HEK293 (cell line): ENCODE data around the gene A1CF.

Experiments used
- CTCF ChIA-PET: fragments of 350-600 bp; formaldehyde crosslinking; extraction: SDS; loops from one replicate; lab custom pipeline; 2021; ENCODE audit warnings: antibody characterized with exemption; lab: Yijun Ruan, JAX
- POLR2A ChIA-PET: fragments of 300-600 bp; formaldehyde crosslinking; extraction: SDS; loops from one replicate; lab custom pipeline; 2020; ENCODE audit warnings: antibody characterized with exemption, inconsistent platforms; lab: Yijun Ruan, JAX
- H3K27ac ChIP-seq: fragments of 200-500 bp; sonication (Bioruptor generic); 2 replicates; pipeline ENCODE4 v1.5.1; 2014; ENCODE audit warnings: low read depth, low read length, control low read depth, inconsistent platforms; ENCODE audit errors: extremely low read depth
- H3K36me3 ChIP-seq, 2 experiments: fragments of 200-500 bp in 1 of 2; sonication (Bioruptor generic) in 1 of 2; 1 replicate in 1 of 2; 2 replicates in 1 of 2; pipeline ENCODE4 v1.5.1; 2014 to 2017; ENCODE audit warnings: inconsistent platforms in 2 of 2, low read length in 2 of 2; ENCODE audit not compliant: control insufficient read depth in 2 of 2, insufficient read depth in 1 of 2
- H3K4me1 ChIP-seq: fragments of 200-500 bp; sonication (Bioruptor generic); 2 replicates; pipeline ENCODE4 v1.5.1; 2014; ENCODE audit warnings: mild to moderate bottlenecking, low read length, inconsistent platforms; ENCODE audit not compliant: control insufficient read depth, insufficient read depth
- H3K4me3 ChIP-seq: 2 replicates; pipeline ENCODE4 v1.5.1; 2011; ENCODE audit warnings: low read depth, mild to moderate bottlenecking, control low read depth, low read length, moderate library complexity
- H3K9me3 ChIP-seq: fragments of 200-500 bp; sonication (Bioruptor generic); 2 replicates; pipeline ENCODE4 v1.5.1; 2014; ENCODE audit warnings: low read depth, low read length, inconsistent platforms; ENCODE audit not compliant: control insufficient read depth, insufficient read depth
- CTCF ChIP-seq: fragments of 450-650 bp; formaldehyde crosslinking; IDR thresholded peaks from 2 replicates; pipeline ENCODE4 v1.5.1; 2016; ENCODE audit warnings: missing biosample characterization, missing genetic modification characterization
- GLIS1 ChIP-seq: fragments of 450-650 bp; formaldehyde crosslinking; IDR thresholded peaks from 2 replicates; pipeline ENCODE4 v1.5.1; 2016; ENCODE audit warnings: missing biosample characterization, missing genetic modification characterization
- KLF17 ChIP-seq: fragments of 450-650 bp; formaldehyde crosslinking; IDR thresholded peaks from 2 replicates; pipeline ENCODE4 v1.5.1; 2016; ENCODE audit warnings: missing biosample characterization, missing genetic modification characterization
- KLF7 ChIP-seq: fragments of 450-650 bp; formaldehyde crosslinking; IDR thresholded peaks from 2 replicates; pipeline ENCODE4 v1.5.1; 2016; ENCODE audit warnings: missing biosample characterization, missing genetic modification characterization, borderline replicate concordance
- TCF7L2 ChIP-seq: IDR thresholded peaks from 2 replicates; pipeline ENCODE4 v1.6.1; 2011; ENCODE audit warnings: low read depth, mild to moderate bottlenecking, inconsistent platforms, low read length, moderate library complexity, borderline replicate concordance
- ZBTB20 ChIP-seq: fragments of 450-650 bp; formaldehyde crosslinking; IDR thresholded peaks from 2 replicates; pipeline ENCODE4 v1.5.1; 2016; ENCODE audit warnings: missing biosample characterization, missing genetic modification characterization
- ZFP69B ChIP-seq: fragments of 450-650 bp; formaldehyde crosslinking; IDR thresholded peaks from 2 replicates; pipeline ENCODE4 v1.5.1; 2016; ENCODE audit warnings: missing biosample characterization, missing genetic modification characterization
- ZNF10 ChIP-seq: fragments of 450-650 bp; formaldehyde crosslinking; IDR thresholded peaks from 2 replicates; pipeline ENCODE4 v1.5.1; 2017; ENCODE audit warnings: missing biosample characterization, missing genetic modification characterization
- ZNF140 ChIP-seq: fragments of 450-650 bp; formaldehyde crosslinking; IDR thresholded peaks from 2 replicates; pipeline ENCODE4 v1.5.1; 2016; ENCODE audit warnings: missing biosample characterization, missing genetic modification characterization
- ZNF19 ChIP-seq: fragments of 450-650 bp; formaldehyde crosslinking; IDR thresholded peaks from 2 replicates; pipeline ENCODE4; 2016; ENCODE audit warnings: missing biosample characterization, missing genetic modification characterization, low read depth
- ZNF211 ChIP-seq: fragments of 450-650 bp; formaldehyde crosslinking; IDR thresholded peaks from 2 replicates; pipeline ENCODE4 v1.5.1; 2016; ENCODE audit warnings: low read depth, missing biosample characterization, missing genetic modification characterization
- ZNF223 ChIP-seq: fragments of 450-650 bp; formaldehyde crosslinking; IDR thresholded peaks from 2 replicates; pipeline ENCODE4 v1.5.1; 2016; ENCODE audit warnings: missing biosample characterization, missing genetic modification characterization
- ZNF24 ChIP-seq: fragments of 450-650 bp; formaldehyde crosslinking; IDR thresholded peaks from 2 replicates; pipeline ENCODE4 v1.5.1; 2016; ENCODE audit warnings: missing biosample characterization, missing genetic modification characterization
- ZNF324 ChIP-seq: fragments of 450-650 bp; formaldehyde crosslinking; IDR thresholded peaks from 2 replicates; pipeline ENCODE4 v1.5.1; 2016; ENCODE audit warnings: missing biosample characterization, missing genetic modification characterization
- ZNF354C ChIP-seq: fragments of 450-650 bp; formaldehyde crosslinking; IDR thresholded peaks from 2 replicates; pipeline ENCODE4 v1.5.1; 2016; ENCODE audit warnings: missing biosample characterization, missing genetic modification characterization, low read depth, borderline replicate concordance
- ZNF404 ChIP-seq: fragments of 450-650 bp; formaldehyde crosslinking; IDR thresholded peaks from 2 replicates; pipeline ENCODE4 v1.5.1; 2017; ENCODE audit warnings: missing biosample characterization, missing genetic modification characterization
- ZNF426 ChIP-seq: fragments of 450-650 bp; formaldehyde crosslinking; IDR thresholded peaks from 2 replicates; pipeline ENCODE4 v1.5.1; 2017; ENCODE audit warnings: missing biosample characterization, missing genetic modification characterization, mild to moderate bottlenecking, inconsistent platforms, moderate library complexity
- ZNF558 ChIP-seq: fragments of 450-650 bp; formaldehyde crosslinking; IDR thresholded peaks from 2 replicates; pipeline ENCODE4 v1.5.1; 2016; ENCODE audit warnings: missing biosample characterization, missing genetic modification characterization
- ZNF600 ChIP-seq: fragments of 450-650 bp; formaldehyde crosslinking; IDR thresholded peaks from 2 replicates; pipeline ENCODE4 v1.5.1; 2016; ENCODE audit warnings: missing biosample characterization, missing genetic modification characterization
- ZNF654 ChIP-seq: fragments of 450-650 bp; formaldehyde crosslinking; IDR thresholded peaks from 2 replicates; pipeline ENCODE4 v1.5.1; 2016; ENCODE audit warnings: low read depth, missing biosample characterization, missing genetic modification characterization
- ZNF677 ChIP-seq: fragments of 450-650 bp; IDR thresholded peaks from 2 replicates; pipeline ENCODE4 v1.5.0; 2018; ENCODE audit warnings: missing biosample characterization, mild to moderate bottlenecking, missing genetic modification characterization, moderate library complexity
- ZNF707 ChIP-seq: fragments of 450-650 bp; formaldehyde crosslinking; IDR thresholded peaks from 2 replicates; pipeline ENCODE4 v1.5.1; 2016; ENCODE audit warnings: missing biosample characterization, missing genetic modification characterization
- ZNF76 ChIP-seq: fragments of 450-650 bp; formaldehyde crosslinking; IDR thresholded peaks from 2 replicates; pipeline ENCODE4; 2016; ENCODE audit warnings: low read depth, missing biosample characterization, missing genetic modification characterization, borderline replicate concordance
- ZNF776 ChIP-seq: fragments of 450-650 bp; formaldehyde crosslinking; IDR thresholded peaks from 2 replicates; pipeline ENCODE4 v1.5.0; 2017; ENCODE audit warnings: missing biosample characterization, missing genetic modification characterization, borderline replicate concordance
- ZSCAN4 ChIP-seq: fragments of 450-650 bp; formaldehyde crosslinking; IDR thresholded peaks from 2 replicates; pipeline ENCODE4 v1.5.1; 2017; ENCODE audit warnings: missing biosample characterization, missing genetic modification characterization
- TF ChIP-seq, protein P1 (sequence below): fragments of 450-650 bp; formaldehyde crosslinking; IDR thresholded peaks from 2 replicates; pipeline ENCODE4 v1.5.1; 2016; ENCODE audit warnings: missing biosample characterization, missing genetic modification characterization
- TF ChIP-seq, protein P2 (sequence below): fragments of 450-650 bp; formaldehyde crosslinking; IDR thresholded peaks from 2 replicates; pipeline ENCODE4 v1.5.1; 2016; ENCODE audit warnings: missing biosample characterization, missing genetic modification characterization

A1CF gene

DNA sequence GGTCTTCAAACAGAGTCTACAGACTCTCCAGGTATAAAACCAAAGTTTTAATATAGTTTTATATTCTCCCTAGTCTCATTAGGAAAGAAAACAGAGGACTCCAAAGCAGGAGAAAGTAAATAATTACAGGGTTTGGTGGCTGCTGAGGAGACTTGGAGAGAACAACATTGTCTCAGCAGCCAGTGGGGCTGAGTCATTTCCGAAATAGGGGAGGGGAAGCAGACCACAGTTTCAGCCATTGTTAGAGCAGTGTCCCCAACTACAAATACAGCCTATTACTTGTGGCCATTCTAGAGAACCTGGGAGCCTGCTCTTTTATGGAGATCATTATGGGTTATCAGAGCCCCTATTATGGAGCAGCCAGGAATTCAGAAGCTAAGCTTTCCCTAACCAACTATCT lies 44.2 kb upstream of the A1CF start:
- Histone ChIP-seq H3K27ac (no peak overlapping the region), H3K4me3 (no peak overlapping the region), H3K4me1 (no peaks in the 10 kb centered on the region), H3K9me3 (no peaks in the 10 kb centered on the region), H3K36me3 (no peaks in the 10 kb centered on the region)
- TF ChIP-seq ZNF654 (tag by site-specific recombination), result no peak
- TF ChIP-seq ZNF24 (tag by site-specific recombination), result no peak
- TF ChIP-seq, all 188 proteins: peak for 0
- POLR2A ChIA-PET, result no interaction called here
- CTCF ChIA-PET, result no interaction called here

DNA sequence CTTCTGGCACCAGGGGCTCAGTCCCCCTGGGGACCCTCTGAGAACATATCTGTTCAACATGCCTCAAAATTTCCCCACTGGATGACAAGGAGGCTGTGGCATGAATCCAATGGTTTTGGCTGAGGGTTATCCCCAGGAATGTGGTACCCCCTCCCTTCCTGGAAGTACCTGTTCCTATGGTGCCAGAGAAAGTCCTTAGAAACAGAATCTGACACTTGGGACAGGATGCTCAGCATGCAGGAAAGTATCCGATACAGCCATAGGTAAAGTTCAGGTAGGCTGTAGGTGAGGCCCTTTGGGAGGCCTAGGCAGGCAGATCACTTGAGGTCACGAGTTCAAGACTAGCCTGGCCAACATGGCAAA lies 42.7 kb upstream of the A1CF start:
- no peaks in the 10 kb centered on the region for H3K36me3 ChIP-seq
- TF ChIP-seq, protein P1, sequence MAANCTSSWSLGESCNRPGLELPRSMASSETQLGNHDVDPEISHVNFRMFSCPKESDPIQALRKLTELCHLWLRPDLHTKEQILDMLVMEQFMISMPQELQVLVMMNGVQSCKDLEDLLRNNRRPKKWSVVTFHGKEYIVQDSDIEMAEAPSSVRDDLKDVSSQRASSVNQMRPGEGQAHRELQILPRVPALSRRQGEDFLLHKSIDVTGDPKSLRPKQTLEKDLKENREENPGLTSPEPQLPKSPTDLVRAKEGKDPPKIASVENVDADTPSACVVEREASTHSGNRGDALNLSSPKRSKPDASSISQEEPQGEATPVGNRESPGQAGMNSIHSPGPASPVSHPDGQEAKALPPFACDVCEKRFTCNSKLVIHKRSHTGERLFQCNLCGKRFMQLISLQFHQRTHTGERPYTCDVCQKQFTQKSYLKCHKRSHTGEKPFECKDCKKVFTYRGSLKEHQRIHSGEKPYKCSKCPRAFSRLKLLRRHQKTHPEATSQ (tag by site-specific recombination), result no peak
- TF ChIP-seq ZNF776, result no peak
- TF ChIP-seq ZNF140 (tag by site-specific recombination), result no peak
- no peak for TF ChIP-seq ZNF76
- no peak for TF ChIP-seq ZNF404 (tag by site-specific recombination)
- no peak for TF ChIP-seq ZFP69B (tag by site-specific recombination)
- TF ChIP-seq ZNF211 (tag by site-specific recombination), result no peak
- TF ChIP-seq ZNF324 (tag by site-specific recombination), result no peak
- no peak for TF ChIP-seq GLIS1 (tag by site-specific recombination)
- TF ChIP-seq ZNF677 (tag by site-specific recombination), result no peak
- no peak for TF ChIP-seq ZNF354C (tag by site-specific recombination)
- no peak for TF ChIP-seq ZSCAN4
- TF ChIP-seq ZNF600 (tag by site-specific recombination), result no peak
- no peak for TF ChIP-seq ZNF10 (tag by site-specific recombination)
- no peak for TF ChIP-seq ZBTB20 (tag by site-specific recombination)
- no peak for TF ChIP-seq ZNF558 (tag by site-specific recombination)
- no peak for TF ChIP-seq ZNF426 (tag by site-specific recombination)
- no peak for TF ChIP-seq ZNF707
- no peaks in the 10 kb centered on the region for H3K4me1 ChIP-seq
- H3K9me3 ChIP-seq, result no peaks in the 10 kb centered on the region
- H3K4me3 ChIP-seq, result no peak overlapping the region
- ChIA-PET POLR2A (no interaction called here), CTCF (no interaction called here)
- H3K27ac ChIP-seq, result no peak overlapping the region

DNA sequence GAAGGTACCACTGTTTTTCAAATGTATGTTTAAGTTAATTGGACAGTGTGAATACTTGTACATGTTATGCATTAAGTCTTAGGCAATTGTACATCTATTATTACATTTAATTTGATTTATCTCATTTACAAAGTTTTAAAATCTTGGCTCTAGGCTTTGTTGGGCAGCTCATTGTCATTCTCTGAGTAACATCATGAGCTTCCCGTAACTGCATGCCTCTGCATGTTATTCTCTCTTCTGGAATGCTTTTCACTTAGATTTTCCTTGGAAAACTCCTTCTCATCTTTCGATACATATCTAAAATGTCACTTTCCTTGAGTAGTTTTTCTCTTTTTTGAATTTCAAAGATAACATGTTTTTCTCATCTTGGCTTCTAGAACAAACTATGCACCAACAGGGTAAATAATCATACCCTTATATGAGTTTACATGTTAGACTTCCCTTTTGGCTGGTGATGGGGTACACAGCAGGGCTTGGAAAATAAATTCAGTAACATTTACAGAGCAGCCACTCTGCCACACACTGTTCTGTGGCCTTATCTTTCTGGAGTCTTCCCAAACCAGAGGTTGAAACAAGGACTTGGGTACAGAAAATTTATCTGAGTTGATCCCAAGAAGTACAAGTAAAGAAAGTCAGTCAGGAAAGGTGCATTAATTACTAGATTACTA lies 42.2 kb upstream of the A1CF start:
- POLR2A ChIA-PET, result no interaction called here
- Histone ChIP-seq H3K9me3 (no peaks in the 10 kb centered on the region), H3K4me1 (no peaks in the 10 kb centered on the region), H3K36me3 (no peaks in the 10 kb centered on the region), H3K4me3 (no peak overlapping the region), H3K27ac (no peak overlapping the region)
- CTCF ChIA-PET, result interaction anchor here (0.6 kb wide), 1 partner anchor 86 kb away, joined by 4 read pairs; no protein-coding TSS in a partner anchor
- TF ChIP-seq TCF7L2 (no peak), KLF7 (tag by site-specific recombination) (no peak), ZNF776 (no peak), KLF17 (tag by site-specific recombination) (no peak), ZNF223 (tag by site-specific recombination) (no peak), ZNF19 (no peak), CTCF (tag by site-specific recombination) (no peak)
- TF ChIP-seq, protein P2, sequence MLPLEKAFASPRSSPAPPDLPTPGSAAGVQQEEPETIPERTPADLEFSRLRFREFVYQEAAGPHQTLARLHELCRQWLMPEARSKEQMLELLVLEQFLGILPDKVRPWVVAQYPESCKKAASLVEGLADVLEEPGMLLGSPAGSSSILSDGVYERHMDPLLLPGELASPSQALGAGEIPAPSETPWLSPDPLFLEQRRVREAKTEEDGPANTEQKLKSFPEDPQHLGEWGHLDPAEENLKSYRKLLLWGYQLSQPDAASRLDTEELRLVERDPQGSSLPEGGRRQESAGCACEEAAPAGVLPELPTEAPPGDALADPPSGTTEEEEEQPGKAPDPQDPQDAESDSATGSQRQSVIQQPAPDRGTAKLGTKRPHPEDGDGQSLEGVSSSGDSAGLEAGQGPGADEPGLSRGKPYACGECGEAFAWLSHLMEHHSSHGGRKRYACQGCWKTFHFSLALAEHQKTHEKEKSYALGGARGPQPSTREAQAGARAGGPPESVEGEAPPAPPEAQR (tag by site-specific recombination), result no peak
